Adrenal gland (tissue), 5 donors: Measurements from ENCODE around the gene CRTAP.

Experiments used
- POLR2A ChIP-seq, 2 donors: fragments of 450-650 bp; IDR thresholded peaks; one replicate each; pipeline ENCODE4 v1.6.1; 2017; ENCODE audit warnings: antibody characterized with exemption in 2 of 2, mild to moderate bottlenecking in 2 of 2, moderate library complexity in 1 of 2
- TF ChIP-seq, protein P1 (sequence below), 6 experiments: fragments of 450-650 bp in 4 of 6; fragments of 200-600 bp in 2 of 6; sonication (generic) in 1 of 6; IDR thresholded peaks; 1 replicate in 5 of 6; 2 replicates in 1 of 6; pipeline versions ENCODE4 v1.5.1 to v1.8.0; 2016 to 2021; ENCODE audit warnings: antibody characterized with exemption in 6 of 6, mild to moderate bottlenecking in 2 of 6, moderate library complexity in 1 of 6
- donor health status: DM: no; HTN: no; CAD: no.

DNA sequence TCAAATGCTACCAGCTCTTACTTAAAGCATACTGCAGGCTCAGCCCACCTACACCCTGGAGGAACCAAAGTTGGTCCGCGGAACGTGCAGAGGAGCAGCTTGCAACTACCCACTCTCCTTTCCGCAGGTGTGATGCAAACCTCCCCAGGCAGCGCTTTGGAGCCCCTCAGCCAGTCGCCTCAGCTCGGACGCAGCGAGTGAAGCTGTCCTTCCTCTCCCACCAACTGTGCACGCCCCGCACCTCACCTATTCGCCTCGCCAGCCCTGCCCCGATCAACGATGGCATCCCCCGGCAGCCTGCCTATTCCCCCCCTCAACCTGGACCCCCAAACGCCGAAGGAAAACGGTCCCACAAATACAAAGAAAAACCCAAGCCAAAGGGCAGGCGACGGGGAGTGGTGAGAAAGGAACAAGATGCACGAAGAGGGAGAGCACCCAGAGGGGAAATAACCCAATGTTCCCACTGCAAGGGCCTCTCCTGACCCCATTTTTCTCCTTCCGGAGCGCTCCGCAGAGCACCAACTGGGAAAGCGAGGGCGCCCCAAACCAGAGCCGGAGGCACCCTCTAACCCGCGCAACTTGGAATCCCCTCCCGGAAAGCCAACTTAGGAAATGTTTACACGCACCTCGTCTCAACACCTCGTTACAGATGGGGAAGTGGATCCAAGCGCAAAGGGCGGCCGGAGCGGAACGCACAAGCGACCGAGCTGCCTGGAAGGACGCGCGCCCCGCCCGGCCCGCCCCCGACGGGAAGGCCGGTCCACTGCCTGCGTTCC is 17.5 kb upstream of the CRTAP start:
- TF ChIP-seq POLR2A (IDR thresholded peaks at IDR 0.05): no peak
- TF ChIP-seq, protein P1, sequence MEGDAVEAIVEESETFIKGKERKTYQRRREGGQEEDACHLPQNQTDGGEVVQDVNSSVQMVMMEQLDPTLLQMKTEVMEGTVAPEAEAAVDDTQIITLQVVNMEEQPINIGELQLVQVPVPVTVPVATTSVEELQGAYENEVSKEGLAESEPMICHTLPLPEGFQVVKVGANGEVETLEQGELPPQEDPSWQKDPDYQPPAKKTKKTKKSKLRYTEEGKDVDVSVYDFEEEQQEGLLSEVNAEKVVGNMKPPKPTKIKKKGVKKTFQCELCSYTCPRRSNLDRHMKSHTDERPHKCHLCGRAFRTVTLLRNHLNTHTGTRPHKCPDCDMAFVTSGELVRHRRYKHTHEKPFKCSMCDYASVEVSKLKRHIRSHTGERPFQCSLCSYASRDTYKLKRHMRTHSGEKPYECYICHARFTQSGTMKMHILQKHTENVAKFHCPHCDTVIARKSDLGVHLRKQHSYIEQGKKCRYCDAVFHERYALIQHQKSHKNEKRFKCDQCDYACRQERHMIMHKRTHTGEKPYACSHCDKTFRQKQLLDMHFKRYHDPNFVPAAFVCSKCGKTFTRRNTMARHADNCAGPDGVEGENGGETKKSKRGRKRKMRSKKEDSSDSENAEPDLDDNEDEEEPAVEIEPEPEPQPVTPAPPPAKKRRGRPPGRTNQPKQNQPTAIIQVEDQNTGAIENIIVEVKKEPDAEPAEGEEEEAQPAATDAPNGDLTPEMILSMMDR (IDR thresholded peaks at IDR 0.05): no peak
